GM18505 (cell line): ENCODE results near the gene UTY.

Experiments
- ATAC-seq: cut with Tn5 transposase; IDR thresholded peaks from one replicate; pipeline ENCODE4 v1.9.1; 2021; ENCODE audit not compliant: unreplicated experiment
- POLR2A ChIP-seq: IDR thresholded peaks from 4 replicates; pipeline ENCODE4 v1.6.1; 2011; ENCODE audit warnings: borderline replicate concordance; ENCODE audit not compliant: insufficient read depth, insufficient read length; ENCODE audit errors: extremely low read depth

The UTY gene

DNA sequence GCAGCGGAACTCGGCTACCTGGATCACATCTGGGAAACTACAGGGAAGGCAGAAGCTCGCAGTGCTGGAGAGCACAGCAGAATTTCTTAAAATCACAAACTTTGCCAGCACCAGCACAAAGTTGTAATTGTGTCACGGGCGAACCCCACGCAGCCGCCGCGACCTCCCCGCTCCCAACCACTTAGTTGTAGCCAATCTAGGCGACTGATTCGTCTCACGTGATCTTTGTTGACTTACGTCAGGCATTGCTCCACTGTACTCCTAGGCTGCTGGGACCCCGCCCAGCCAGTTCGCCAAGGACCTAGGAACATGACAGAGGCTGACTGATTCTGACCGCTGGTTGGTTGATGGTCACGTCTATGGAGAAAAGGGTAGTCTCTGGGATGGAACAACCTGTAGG, at the start of gene UTY:
UTY (minus strand) TSS at position 206 of the 400 bp plus-strand sequence. CDS start 368 bp downstream, outside the sequence.
- no peak for ATAC-seq
- TF ChIP-seq POLR2A, result no peak

DNA sequence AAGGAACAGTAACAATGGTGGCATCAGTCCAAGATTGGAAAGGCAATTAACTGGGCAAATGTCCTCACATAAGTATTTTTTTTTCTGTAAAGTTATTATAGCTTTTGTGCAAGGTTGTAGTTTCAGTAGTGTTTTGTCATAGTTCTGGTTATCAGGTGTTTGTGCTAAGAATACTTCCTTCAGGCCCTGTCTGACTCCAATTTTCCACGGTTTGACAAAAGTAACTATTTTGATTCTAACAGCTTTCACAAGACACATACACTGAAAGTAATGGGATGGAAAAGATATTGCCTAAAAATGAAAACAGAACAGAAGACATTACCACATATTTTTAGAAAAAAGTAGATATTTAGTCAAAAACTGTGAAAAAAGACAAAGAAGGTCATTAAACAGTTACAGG, 40.6 kb upstream of the UTY start:
- ATAC-seq, result no peak
- no peak for TF ChIP-seq POLR2A

DNA sequence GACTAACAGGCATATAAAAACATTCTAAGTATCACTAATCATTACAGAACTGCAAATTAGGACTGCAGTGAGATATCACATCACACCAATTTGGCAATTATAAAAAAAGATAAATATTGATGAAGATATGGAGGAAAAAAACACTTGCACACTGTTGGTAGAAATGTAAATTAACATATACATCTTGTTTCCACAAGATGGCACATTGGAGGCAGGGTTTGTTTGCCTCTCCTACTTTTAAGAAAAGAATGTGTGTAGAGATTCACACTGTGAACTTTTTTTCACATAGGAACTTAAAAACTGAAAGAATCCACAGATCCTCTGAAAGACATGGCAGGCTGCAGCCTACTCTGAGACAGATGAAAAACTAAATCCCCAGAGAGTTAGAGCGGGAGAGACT, 21.4 kb upstream of the UTY start:
- TF ChIP-seq POLR2A, result no peak
- no peak for ATAC-seq

DNA sequence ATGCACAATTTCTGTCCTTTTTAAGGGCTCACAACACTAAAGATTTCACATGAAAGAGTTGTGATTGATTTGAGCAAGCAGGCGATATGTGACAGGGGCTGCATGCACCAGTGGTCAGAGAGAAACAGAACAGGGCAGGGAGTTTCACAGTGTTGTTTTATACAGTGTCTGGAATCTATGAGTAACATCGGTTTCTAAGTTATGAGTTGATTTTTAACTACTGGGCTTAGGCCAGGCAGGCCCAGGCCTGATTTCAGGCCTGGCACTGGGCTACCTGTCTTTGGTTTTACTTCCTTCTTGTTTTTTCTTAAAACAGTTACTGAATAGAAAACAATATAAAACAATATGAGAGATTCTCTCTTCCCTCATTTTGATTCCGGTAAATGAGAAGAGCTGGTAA, 13.9 kb upstream of the UTY start:
- TF ChIP-seq POLR2A, result no peak
- ATAC-seq, result no peak

DNA sequence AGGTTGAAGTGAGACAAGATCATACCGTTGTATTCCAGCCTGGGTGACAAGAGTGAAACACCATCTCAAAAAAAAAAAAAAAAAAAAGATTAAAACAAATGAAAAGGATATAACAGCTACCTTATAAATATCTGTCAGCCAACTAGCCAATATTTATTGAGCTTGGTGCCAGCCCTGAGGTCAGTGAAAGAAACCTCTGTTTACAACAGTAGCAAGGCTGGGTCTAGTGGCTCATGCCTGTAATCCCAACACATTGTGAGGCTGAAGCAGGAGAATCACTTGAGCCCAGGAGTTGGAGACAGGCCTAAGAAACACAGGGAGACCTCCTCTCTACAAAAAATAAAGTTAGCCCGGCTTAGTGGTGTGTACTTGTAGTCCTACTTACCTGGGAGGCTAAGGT, 12.6 kb upstream of the UTY start:
- ATAC-seq, result no peak
- TF ChIP-seq POLR2A, result no peak

- TF ChIP-seq POLR2A, result no peak
- ATAC-seq, result no peak
Observed at GRCh38 chrY:13488738-13489137, 8.9 kb upstream of the UTY start.

DNA sequence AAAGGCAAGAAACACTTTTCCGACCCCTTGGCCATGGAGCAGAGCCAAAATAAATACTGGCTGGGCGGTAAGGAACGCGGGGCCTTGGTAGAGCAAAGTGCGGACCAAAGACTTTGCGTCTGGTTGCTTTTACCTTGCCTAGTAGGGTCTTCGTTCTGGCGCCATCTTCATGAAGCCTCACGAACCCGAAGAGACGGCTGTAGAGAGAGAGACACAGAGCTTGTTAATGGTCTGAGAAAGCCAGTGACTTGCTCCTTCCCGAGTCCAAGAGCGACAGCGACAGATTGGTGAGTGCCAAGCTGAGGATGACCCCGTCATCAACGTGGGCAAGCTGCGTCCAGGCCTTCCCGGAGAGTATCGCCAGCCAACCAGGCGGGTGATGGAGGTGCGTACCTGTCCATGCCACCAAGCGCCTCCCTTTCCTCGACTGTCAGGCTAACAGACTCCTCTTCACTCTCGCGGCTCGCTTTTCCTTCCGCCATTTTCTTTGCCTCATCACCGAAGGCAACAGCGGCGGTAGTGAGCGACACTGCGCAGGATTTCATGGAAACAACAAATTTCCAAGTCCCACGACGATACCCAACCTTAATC, 617 bp downstream of the UTY start:
- TF ChIP-seq POLR2A, result no peak
- no peak for ATAC-seq

DNA sequence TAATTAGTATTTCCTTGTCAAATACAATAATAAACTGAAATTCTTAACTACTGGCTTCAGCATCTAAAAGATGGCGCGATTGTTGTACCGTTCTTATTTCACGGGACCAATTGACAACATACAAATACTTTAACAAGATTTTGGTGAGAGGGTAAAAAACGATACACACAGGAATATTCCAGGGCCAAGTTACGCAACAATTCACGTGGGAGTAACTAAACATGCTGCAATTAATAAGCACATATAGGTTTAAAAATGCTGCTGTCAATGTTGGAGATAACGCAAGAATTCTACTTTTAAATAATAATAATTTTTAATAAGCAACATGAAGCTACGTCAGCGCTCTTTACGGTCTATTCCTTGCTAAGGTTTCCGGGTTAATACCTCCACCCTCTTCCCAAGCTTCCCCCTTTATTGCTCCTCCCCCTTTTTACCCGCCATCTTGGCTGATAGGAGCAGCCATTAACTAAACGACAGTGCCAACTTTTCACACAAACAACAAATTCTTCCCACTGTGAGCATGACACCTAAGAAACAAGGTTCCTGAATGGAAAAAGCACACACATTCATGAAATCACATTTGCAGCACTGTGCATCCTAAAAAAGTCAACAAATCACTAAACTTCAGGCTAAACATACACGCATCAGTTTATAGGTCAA, 1.6 kb downstream of the UTY start:
- no peak for TF ChIP-seq POLR2A
- ATAC-seq, result no peak

- ATAC-seq, result no peak
- no peak for TF ChIP-seq POLR2A
Observed at GRCh38 chrY:13474997-13475396, 4.8 kb downstream of the UTY start.

GRCh38 chrY:13451572-13451971, 28.3 kb downstream of the UTY start:
- no peak for ATAC-seq
- no peak for TF ChIP-seq POLR2A

GRCh38 chrY:13450596-13451130, 29.2 kb downstream of the UTY start:
- no peak for TF ChIP-seq POLR2A
- ATAC-seq, result no peak

- no peak for ATAC-seq
- no peak for TF ChIP-seq POLR2A
Observed at GRCh38 chrY:13445566-13445965, 34.3 kb downstream of the UTY start.

DNA sequence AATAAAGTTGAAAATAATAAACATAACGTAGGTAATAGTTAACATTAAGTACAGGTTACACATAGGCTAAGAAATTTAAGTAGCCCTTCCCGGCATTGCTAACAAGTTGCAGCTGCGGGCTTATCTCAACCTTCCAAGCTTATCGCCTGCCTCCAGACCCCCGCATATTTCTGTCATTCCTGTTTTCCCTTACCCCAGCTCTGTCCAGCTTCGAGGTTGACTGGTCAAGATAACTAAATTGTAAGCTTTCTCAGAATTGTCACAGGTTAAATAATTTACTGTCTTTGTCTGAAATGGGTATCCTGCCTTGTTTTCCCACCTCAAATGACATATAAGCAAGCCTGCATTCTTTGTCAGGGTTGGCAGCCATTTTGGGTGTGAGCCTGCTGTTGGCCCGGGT, 36.7 kb downstream of the UTY start:
- no peak for TF ChIP-seq POLR2A
- ATAC-seq, result no peak

DNA sequence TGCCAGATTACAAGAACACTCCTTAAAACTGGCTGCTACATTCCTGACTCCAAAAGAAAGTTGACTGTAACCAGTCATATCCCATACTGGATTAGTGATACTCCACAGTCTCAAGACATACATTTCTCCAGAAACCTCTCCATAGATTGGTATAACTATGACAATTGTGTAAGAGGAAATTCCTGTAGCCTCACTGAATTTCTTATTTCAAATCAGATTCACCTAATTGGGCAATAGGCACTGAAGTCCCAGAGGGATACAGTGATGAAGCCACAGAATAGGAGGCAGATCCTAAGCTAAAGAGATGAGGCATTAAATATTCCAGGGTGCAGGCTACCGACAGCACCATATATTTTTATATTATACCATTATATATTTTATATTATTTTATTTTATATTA, 39.0 kb downstream of the UTY start:
- no peak for TF ChIP-seq POLR2A
- no peak for ATAC-seq
